ENCODE data around the gene THY1.

The THY1 gene

GRCh38 chr11:119431523-119431922 is 8.6 kb upstream of the THY1 start:
- H3K4me3 ChIP-seq (ENCODE audit: low read depth, low read length, poor library complexity, severe bottlenecking): no peak overlapping the region
- no peaks in the 10 kb centered on the region for H3K27me3 ChIP-seq (ENCODE audit: insufficient read depth, low read length)
- no peaks in the 10 kb centered on the region for H3K9me2 ChIP-seq (ENCODE audit: low read depth, low read length)
- no peaks in the 10 kb centered on the region for H4K20me1 ChIP-seq (ENCODE audit: insufficient read depth, low read length)
- H2AFZ ChIP-seq (ENCODE audit: low read length): no peak overlapping the region
- H3F3A ChIP-seq (ENCODE audit: insufficient read depth, low read length): no peaks in the 10 kb centered on the region
- no peak overlapping the region for H3K4me2 ChIP-seq (ENCODE audit: low read length)
- H3K79me2 ChIP-seq (ENCODE audit: insufficient read depth, low read length): no peaks in the 10 kb centered on the region
- no peaks in the 10 kb centered on the region for H3K9me3 ChIP-seq (ENCODE audit: low read length)
- no peak overlapping the region for H3K9ac ChIP-seq (ENCODE audit: low read length)
- no peaks in the 10 kb centered on the region for H3K4me1 ChIP-seq (ENCODE audit: insufficient read depth, low read length, severe bottlenecking)
- TF ChIP-seq EZH2 (IDR thresholded peaks at IDR 0.05; ENCODE audit: borderline replicate concordance, low read length): no peak
- TF ChIP-seq CTCF (IDR thresholded peaks at IDR 0.05; ENCODE audit: low read length): no peak
- H3K27ac ChIP-seq (ENCODE audit: low read depth, low read length, poor library complexity, severe bottlenecking): no peak overlapping the region
- no peaks in the 10 kb centered on the region for H3K36me3 ChIP-seq (ENCODE audit: insufficient read depth, low read length)

- no peaks in the 10 kb centered on the region for H3F3A ChIP-seq (ENCODE audit: insufficient read depth, low read length)
- no peaks in the 10 kb centered on the region for H3K36me3 ChIP-seq (ENCODE audit: insufficient read depth, low read length)
- H3K79me2 ChIP-seq (ENCODE audit: insufficient read depth, low read length): no peaks in the 10 kb centered on the region
- no peak overlapping the region for H2AFZ ChIP-seq (ENCODE audit: low read length)
- H3K27ac ChIP-seq (ENCODE audit: low read depth, low read length, poor library complexity, severe bottlenecking): no peak overlapping the region
- H3K9me3 ChIP-seq (ENCODE audit: low read length): no peaks in the 10 kb centered on the region
- no peaks in the 10 kb centered on the region for H3K4me1 ChIP-seq (ENCODE audit: insufficient read depth, low read length, severe bottlenecking)
- H3K9ac ChIP-seq (ENCODE audit: low read length): no peak overlapping the region
- TF ChIP-seq EZH2 (IDR thresholded peaks at IDR 0.05; ENCODE audit: borderline replicate concordance, low read length) (no peak), CTCF (IDR thresholded peaks at IDR 0.05; ENCODE audit: low read length) (no peak)
- no peaks in the 10 kb centered on the region for H3K9me2 ChIP-seq (ENCODE audit: low read depth, low read length)
- no peaks in the 10 kb centered on the region for H3K27me3 ChIP-seq (ENCODE audit: insufficient read depth, low read length)
- H4K20me1 ChIP-seq (ENCODE audit: insufficient read depth, low read length): no peaks in the 10 kb centered on the region
- no peak overlapping the region for H3K4me2 ChIP-seq (ENCODE audit: low read length)
- no peak overlapping the region for H3K4me3 ChIP-seq (ENCODE audit: low read depth, low read length, poor library complexity, severe bottlenecking)
These were observed 4.3 kb upstream of the THY1 start for GRCh38 chr11:119427279-119427678.

- Histone ChIP-seq H3K9me3 (ENCODE audit: low read length) (no peaks in the 10 kb centered on the region), H3K4me2 (ENCODE audit: low read length) (no peak overlapping the region), H3K9me2 (ENCODE audit: low read depth, low read length) (no peaks in the 10 kb centered on the region), H3K79me2 (ENCODE audit: insufficient read depth, low read length) (no peaks in the 10 kb centered on the region), H2AFZ (ENCODE audit: low read length) (no peak overlapping the region), H4K20me1 (ENCODE audit: insufficient read depth, low read length) (no peaks in the 10 kb centered on the region), H3F3A (ENCODE audit: insufficient read depth, low read length) (no peaks in the 10 kb centered on the region), H3K9ac (ENCODE audit: low read length) (no peak overlapping the region), H3K27me3 (ENCODE audit: insufficient read depth, low read length) (no peaks in the 10 kb centered on the region), H3K27ac (ENCODE audit: low read depth, low read length, poor library complexity, severe bottlenecking) (no peak overlapping the region), H3K4me1 (ENCODE audit: insufficient read depth, low read length, severe bottlenecking) (no peaks in the 10 kb centered on the region), H3K4me3 (ENCODE audit: low read depth, low read length, poor library complexity, severe bottlenecking) (no peak overlapping the region), H3K36me3 (ENCODE audit: insufficient read depth, low read length) (no peaks in the 10 kb centered on the region)
- TF ChIP-seq EZH2 (IDR thresholded peaks at IDR 0.05; ENCODE audit: borderline replicate concordance, low read length) (no peak), CTCF (IDR thresholded peaks at IDR 0.05; ENCODE audit: low read length) (no peak)
These were observed 3.2 kb upstream of the THY1 start for GRCh38 chr11:119426142-119426541.

Data from OCI-LY1 (cell line).